K562 (cell line): ENCODE measurements around the gene SRCAP. TPM values are rescaled to one million over a fixed set of nuclear protein-coding genes. Genes with fewer than 3 reads are reported as not detected.

Source experiments
- ARHGAP35 ChIP-seq: fragments of 450-650 bp; IDR thresholded peaks from 2 replicates; pipeline ENCODE4 v1.6.1; 2018; ENCODE audit not compliant: partially characterized antibody
- CBFA2T2 ChIP-seq: fragments of 450-650 bp; conservative IDR thresholded peaks from 2 replicates; pipeline ENCODE4 v1.6.1; 2017; ENCODE audit warnings: mild to moderate bottlenecking
- FOXK1 ChIP-seq: sonication (generic); formaldehyde crosslinking; IDR thresholded peaks from 2 replicates; pipeline ENCODE4 v1.8.0; 2022; ENCODE audit warnings: missing genetic modification reagents, mild to moderate bottlenecking, borderline replicate concordance
- HOXB6 ChIP-seq: fragments of 250-450 bp; sonication (Bioruptor Pico); IDR thresholded peaks from 2 replicates; pipeline ENCODE4 v1.5.1; 2022; ENCODE audit warnings: mild to moderate bottlenecking, borderline replicate concordance
- L3MBTL2 ChIP-seq: fragments of 450-650 bp; IDR thresholded peaks from 2 replicates; pipeline ENCODE4 v1.6.1; 2016; ENCODE audit warnings: mild to moderate bottlenecking, moderate library complexity
- MCM5 ChIP-seq: fragments of 450-650 bp; IDR thresholded peaks from 2 replicates; pipeline ENCODE4 v1.6.1; 2016; ENCODE audit warnings: low read depth
- NCOA1 ChIP-seq: fragments of 450-650 bp; IDR thresholded peaks from 2 replicates; pipeline ENCODE4 v1.6.1; 2016; ENCODE audit warnings: low read depth
- NFIC ChIP-seq: fragments of 450-650 bp; IDR thresholded peaks from 2 replicates; pipeline ENCODE4 v1.6.1; 2017; ENCODE audit warnings: mild to moderate bottlenecking, inconsistent platforms
- POLR2B ChIP-seq: fragments of 450-650 bp; IDR thresholded peaks from 2 replicates; pipeline ENCODE4 v1.6.1; 2018; ENCODE audit warnings: low read depth; ENCODE audit not compliant: partially characterized antibody
- RBM14 ChIP-seq: fragments of 200-400 bp; formaldehyde crosslinking; IDR thresholded peaks from 2 replicates; pipeline ENCODE4 v1.6.1; 2018; ENCODE audit warnings: low read depth, mild to moderate bottlenecking, low read length, moderate library complexity, borderline replicate concordance; ENCODE audit not compliant: insufficient read depth
- SRSF9 ChIP-seq: fragments of 200-400 bp; formaldehyde crosslinking; IDR thresholded peaks from 2 replicates; pipeline ENCODE4 v1.6.1; 2017; ENCODE audit warnings: low read depth, low read length, borderline replicate concordance
- TARDBP ChIP-seq: fragments of 450-650 bp; IDR thresholded peaks from 2 replicates; pipeline ENCODE4 v1.6.1; 2016
- ZNF24 ChIP-seq: fragments of 450-650 bp; IDR thresholded peaks from 2 replicates; pipeline ENCODE4 v1.6.1; 2016
- ZNF3 ChIP-seq: fragments of 250-450 bp; sonication (Bioruptor Pico); IDR thresholded peaks from 2 replicates; pipeline ENCODE4 v1.5.0; 2021; ENCODE audit warnings: mild to moderate bottlenecking, moderate library complexity
- ZNF311 ChIP-seq: fragments of 250-450 bp; sonication (Bioruptor Pico); IDR thresholded peaks from 2 replicates; pipeline ENCODE4 v1.4.0; 2020; ENCODE audit warnings: mild to moderate bottlenecking, moderate library complexity
- ZNF830 ChIP-seq: fragments of 250-450 bp; sonication (Bioruptor Pico); IDR thresholded peaks from 2 replicates; pipeline ENCODE4 v1.5.0; 2021; ENCODE audit warnings: mild to moderate bottlenecking
- polyA plus RNA-seq, 8 experiments: library from polyadenylated mRNA; depleted of rRNA in 4 of 8; stranded (reverse) in 5 of 8; unstranded in 3 of 8; fragments of >200 nt; fragmentation: Nextera tagmentation in 2 of 8; fragmentation: Illumina TruSeq in 1 of 8; extraction: Ambion mirVana in 2 of 8; extraction: Trizol in 1 of 8; gene quantifications; 2 replicates each; pipeline versions ENCODE4 v1.2.1 to v1.2.3, GENCODE V29; 2011 to 2014; ENCODE audit warnings: inconsistent platforms in 1 of 8, missing spikeins in 1 of 8
- total RNA-seq, 7 experiments: library from RNA; depleted of rRNA in 6 of 7; stranded (reverse); fragments of >200 nt in 6 of 7; fragmentation: Illumina TruSeq in 2 of 7; extraction: Trizol in 2 of 7; gene quantifications; 2 replicates each; pipeline versions ENCODE4 v1.2.1 to v1.2.3, GENCODE V29; 2011 to 2021; ENCODE audit warnings: low replicate concordance in 1 of 7
- TF ChIP-seq, protein P1 (sequence below): fragments of 250-450 bp; sonication (Bioruptor Pico); IDR thresholded peaks from 2 replicates; pipeline ENCODE4 v1.5.0; 2021
- TF ChIP-seq, protein P2 (sequence below): sonication (generic); formaldehyde crosslinking; IDR thresholded peaks from 2 replicates; pipeline ENCODE4 v1.8.0; 2022; ENCODE audit warnings: mild to moderate bottlenecking, missing genetic modification reagents
- TF ChIP-seq, protein P3 (sequence below): fragments of 450-650 bp; conservative IDR thresholded peaks from 2 replicates; pipeline ENCODE4 v1.6.1; 2016; ENCODE audit warnings: missing genetic modification characterization, low read depth, mild to moderate bottlenecking, missing compliant biosample characterization, moderate library complexity
- TF ChIP-seq, protein P4 (sequence below): fragments of 250-450 bp; sonication (Bioruptor Pico); IDR thresholded peaks from 2 replicates; pipeline ENCODE4 v1.8.0; 2021; ENCODE audit warnings: moderate library complexity, mild to moderate bottlenecking, inconsistent platforms
- TF ChIP-seq, protein P5 (sequence below), 2 experiments: fragments of 200-800 bp in 1 of 2; sonication (Bioruptor generic) in 1 of 2; sonication (generic) in 1 of 2; formaldehyde crosslinking in 1 of 2; IDR thresholded peaks in 1 of 2; conservative IDR thresholded peaks in 1 of 2; 2 replicates each; pipeline versions ENCODE4 v1.5.0 to v1.6.1; 2016 to 2020; ENCODE audit warnings: missing compliant biosample characterization in 1 of 2, missing genetic modification characterization in 1 of 2, missing genetic modification reagents in 1 of 2

Gene SRCAP
- total and polyA plus RNA-seq, 9 of the 15 experiments (the other 6 are each of a cell fraction or from before 2014, with no cell fraction given): 0.21 to 62.6 (median 5.8) TPM

DNA sequence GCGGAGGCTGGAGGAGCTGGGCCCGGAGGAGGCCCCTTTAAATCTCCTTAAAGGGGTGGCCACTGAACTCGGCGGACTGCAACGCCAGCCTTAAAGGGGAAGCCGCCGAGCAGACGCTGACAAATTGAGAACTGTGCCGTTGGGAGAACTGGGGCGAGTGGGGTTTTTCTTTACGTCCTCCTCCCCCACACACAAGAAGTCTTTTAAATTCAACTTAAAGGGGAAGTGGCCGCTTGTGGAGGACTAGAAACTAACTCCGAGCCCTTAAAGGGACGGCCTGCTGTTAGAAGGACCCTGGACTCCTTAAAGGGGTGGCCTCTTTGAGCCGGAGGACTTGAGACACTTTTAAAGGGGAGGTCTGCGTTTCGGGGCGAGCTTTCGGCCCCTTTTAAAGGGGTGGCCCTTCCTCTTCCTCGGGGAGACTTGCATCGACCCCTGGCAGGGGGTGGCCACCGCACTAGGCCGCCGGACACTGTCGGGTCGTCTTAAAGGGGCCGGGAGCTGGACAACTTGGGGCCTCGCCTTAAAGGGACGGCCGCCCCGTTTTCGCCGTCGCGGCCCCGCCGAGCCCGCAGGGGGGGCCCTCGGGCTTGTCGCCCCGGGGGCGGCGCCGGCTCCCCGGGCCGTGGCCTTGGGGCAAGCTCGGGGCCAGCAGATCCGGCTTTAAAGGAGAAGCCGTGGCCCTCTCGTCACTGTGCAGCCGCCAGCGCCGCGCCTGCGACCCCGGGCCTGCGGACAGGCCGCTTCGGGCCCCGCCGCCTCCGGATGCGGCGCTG lies 40.1 kb upstream of the SRCAP start (continued):
- no peak for TF ChIP-seq ZNF830 (CRISPR knock-in tag)
- TF ChIP-seq SRSF9: no peak
- TF ChIP-seq, protein P1, sequence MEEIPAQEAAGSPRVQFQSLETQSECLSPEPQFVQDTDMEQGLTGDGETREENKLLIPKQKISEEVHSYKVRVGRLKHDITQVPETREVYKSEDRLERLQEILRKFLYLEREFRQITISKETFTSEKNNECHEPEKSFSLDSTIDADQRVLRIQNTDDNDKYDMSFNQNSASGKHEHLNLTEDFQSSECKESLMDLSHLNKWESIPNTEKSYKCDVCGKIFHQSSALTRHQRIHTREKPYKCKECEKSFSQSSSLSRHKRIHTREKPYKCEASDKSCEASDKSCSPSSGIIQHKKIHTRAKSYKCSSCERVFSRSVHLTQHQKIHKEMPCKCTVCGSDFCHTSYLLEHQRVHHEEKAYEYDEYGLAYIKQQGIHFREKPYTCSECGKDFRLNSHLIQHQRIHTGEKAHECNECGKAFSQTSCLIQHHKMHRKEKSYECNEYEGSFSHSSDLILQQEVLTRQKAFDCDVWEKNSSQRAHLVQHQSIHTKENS (CRISPR knock-in tag): no peak
- TF ChIP-seq L3MBTL2: no peak
- TF ChIP-seq TARDBP: no peak
- no peak for TF ChIP-seq ZNF311 (CRISPR knock-in tag)
- 0 out of 2 replicates have a peak, but pooled peaks have one; percentile 6 for TF ChIP-seq ZNF24
- TF ChIP-seq NFIC: no peak
- TF ChIP-seq NCOA1: no peak
- TF ChIP-seq, protein P2, sequence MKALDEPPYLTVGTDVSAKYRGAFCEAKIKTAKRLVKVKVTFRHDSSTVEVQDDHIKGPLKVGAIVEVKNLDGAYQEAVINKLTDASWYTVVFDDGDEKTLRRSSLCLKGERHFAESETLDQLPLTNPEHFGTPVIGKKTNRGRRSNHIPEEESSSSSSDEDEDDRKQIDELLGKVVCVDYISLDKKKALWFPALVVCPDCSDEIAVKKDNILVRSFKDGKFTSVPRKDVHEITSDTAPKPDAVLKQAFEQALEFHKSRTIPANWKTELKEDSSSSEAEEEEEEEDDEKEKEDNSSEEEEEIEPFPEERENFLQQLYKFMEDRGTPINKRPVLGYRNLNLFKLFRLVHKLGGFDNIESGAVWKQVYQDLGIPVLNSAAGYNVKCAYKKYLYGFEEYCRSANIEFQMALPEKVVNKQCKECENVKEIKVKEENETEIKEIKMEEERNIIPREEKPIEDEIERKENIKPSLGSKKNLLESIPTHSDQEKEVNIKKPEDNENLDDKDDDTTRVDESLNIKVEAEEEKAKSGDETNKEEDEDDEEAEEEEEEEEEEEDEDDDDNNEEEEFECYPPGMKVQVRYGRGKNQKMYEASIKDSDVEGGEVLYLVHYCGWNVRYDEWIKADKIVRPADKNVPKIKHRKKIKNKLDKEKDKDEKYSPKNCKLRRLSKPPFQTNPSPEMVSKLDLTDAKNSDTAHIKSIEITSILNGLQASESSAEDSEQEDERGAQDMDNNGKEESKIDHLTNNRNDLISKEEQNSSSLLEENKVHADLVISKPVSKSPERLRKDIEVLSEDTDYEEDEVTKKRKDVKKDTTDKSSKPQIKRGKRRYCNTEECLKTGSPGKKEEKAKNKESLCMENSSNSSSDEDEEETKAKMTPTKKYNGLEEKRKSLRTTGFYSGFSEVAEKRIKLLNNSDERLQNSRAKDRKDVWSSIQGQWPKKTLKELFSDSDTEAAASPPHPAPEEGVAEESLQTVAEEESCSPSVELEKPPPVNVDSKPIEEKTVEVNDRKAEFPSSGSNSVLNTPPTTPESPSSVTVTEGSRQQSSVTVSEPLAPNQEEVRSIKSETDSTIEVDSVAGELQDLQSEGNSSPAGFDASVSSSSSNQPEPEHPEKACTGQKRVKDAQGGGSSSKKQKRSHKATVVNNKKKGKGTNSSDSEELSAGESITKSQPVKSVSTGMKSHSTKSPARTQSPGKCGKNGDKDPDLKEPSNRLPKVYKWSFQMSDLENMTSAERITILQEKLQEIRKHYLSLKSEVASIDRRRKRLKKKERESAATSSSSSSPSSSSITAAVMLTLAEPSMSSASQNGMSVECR (CRISPR knock-in tag): no peak
- TF ChIP-seq, protein P3, sequence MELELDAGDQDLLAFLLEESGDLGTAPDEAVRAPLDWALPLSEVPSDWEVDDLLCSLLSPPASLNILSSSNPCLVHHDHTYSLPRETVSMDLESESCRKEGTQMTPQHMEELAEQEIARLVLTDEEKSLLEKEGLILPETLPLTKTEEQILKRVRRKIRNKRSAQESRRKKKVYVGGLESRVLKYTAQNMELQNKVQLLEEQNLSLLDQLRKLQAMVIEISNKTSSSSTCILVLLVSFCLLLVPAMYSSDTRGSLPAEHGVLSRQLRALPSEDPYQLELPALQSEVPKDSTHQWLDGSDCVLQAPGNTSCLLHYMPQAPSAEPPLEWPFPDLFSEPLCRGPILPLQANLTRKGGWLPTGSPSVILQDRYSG (tag): no peak
- no peak for TF ChIP-seq FOXK1 (CRISPR knock-in tag)
- TF ChIP-seq, protein P4, sequence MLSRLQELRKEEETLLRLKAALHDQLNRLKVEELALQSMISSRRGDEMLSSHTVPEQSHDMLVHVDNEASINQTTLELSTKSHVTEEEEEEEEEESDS: no peak
- no peak for TF ChIP-seq MCM5
- no peak for TF ChIP-seq POLR2B
- TF ChIP-seq ARHGAP35: no peak
- TF ChIP-seq ZNF3 (CRISPR knock-in tag): no peak
- no peak for TF ChIP-seq RBM14
- TF ChIP-seq HOXB6 (CRISPR knock-in tag): no peak
- TF ChIP-seq, protein P5, sequence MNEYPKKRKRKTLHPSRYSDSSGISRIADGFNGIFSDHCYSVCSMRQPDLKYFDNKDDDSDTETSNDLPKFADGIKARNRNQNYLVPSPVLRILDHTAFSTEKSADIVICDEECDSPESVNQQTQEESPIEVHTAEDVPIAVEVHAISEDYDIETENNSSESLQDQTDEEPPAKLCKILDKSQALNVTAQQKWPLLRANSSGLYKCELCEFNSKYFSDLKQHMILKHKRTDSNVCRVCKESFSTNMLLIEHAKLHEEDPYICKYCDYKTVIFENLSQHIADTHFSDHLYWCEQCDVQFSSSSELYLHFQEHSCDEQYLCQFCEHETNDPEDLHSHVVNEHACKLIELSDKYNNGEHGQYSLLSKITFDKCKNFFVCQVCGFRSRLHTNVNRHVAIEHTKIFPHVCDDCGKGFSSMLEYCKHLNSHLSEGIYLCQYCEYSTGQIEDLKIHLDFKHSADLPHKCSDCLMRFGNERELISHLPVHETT (CRISPR knock-in tag; conservative IDR thresholded peaks at IDR 0.05 in 1 of 2, IDR thresholded peaks at IDR 0.05 in 1 of 2): peak in 1 of 2 experiments; percentile 95; a peak in 2 of 4 replicates
- TF ChIP-seq CBFA2T2: no peak
